Measurements from ENCODE around the gene PAN3.
A peak's percentile ranks its signal among the peaks of the same experiment; 100 is the strongest.
"Not testable (repeated sequence)": the region's sequence is repeated elsewhere in the genome, so short reads cannot be mapped to it uniquely, and the experiment has no call there.

The PAN3 gene

GRCh38 chr13:28137596-28137995 lies 749 bp upstream of the PAN3 start:
- peak; percentile 3 for DNase-seq

GRCh38 chr13:28138756-28139470 lies 568 bp downstream of the PAN3 start:
- DNase-seq = peak; percentile 85

GRCh38 chr13:28140433-28141125 lies 2.2 kb downstream of the PAN3 start:
- no peak for DNase-seq

GRCh38 chr13:28141542-28141941 lies 3.2 kb downstream of the PAN3 start:
- not testable (repeated sequence) for DNase-seq

- no peak for DNase-seq
These were observed 6.7 kb downstream of the PAN3 start for GRCh38 chr13:28145049-28145448.

GRCh38 chr13:28147495-28147894 lies 9.2 kb downstream of the PAN3 start:
- peak; percentile 6 for DNase-seq

- DNase-seq = no peak
These were observed 20.7 kb downstream of the PAN3 start for GRCh38 chr13:28159057-28159456.

- DNase-seq = no peak
These were observed 23.0 kb downstream of the PAN3 start for GRCh38 chr13:28161370-28161769.

- no peak for DNase-seq
These were observed 25.2 kb downstream of the PAN3 start for GRCh38 chr13:28163587-28163986.

- DNase-seq = no peak
These were observed 27.9 kb downstream of the PAN3 start for GRCh38 chr13:28166257-28166656.

GRCh38 chr13:28171266-28171665 lies 32.9 kb downstream of the PAN3 start:
- DNase-seq = no peak

GRCh38 chr13:28172947-28173346 lies 34.6 kb downstream of the PAN3 start:
- no peak for DNase-seq

GRCh38 chr13:28173793-28174192 lies 35.4 kb downstream of the PAN3 start:
- no peak for DNase-seq

GRCh38 chr13:28177327-28177726 lies 39.0 kb downstream of the PAN3 start:
- DNase-seq = no peak

GRCh38 chr13:28177877-28178276 lies 39.5 kb downstream of the PAN3 start:
- no peak for DNase-seq

- no peak for DNase-seq
These were observed 41.6 kb downstream of the PAN3 start for GRCh38 chr13:28179974-28180373.

- no peak for DNase-seq
These were observed 43.1 kb downstream of the PAN3 start for GRCh38 chr13:28181413-28181812.

GRCh38 chr13:28185256-28185655 lies 46.9 kb downstream of the PAN3 start:
- no peak for DNase-seq

GRCh38 chr13:28199089-28199488 lies 60.7 kb downstream of the PAN3 start:
- no peak for DNase-seq

GRCh38 chr13:28204043-28204442 lies 65.7 kb downstream of the PAN3 start:
- no peak for DNase-seq

GRCh38 chr13:28204690-28205443 lies 66.5 kb downstream of the PAN3 start:
- DNase-seq = peak; percentile 56

GRCh38 chr13:28218679-28219078 lies 80.3 kb downstream of the PAN3 start:
- DNase-seq = no peak

- DNase-seq = no peak
These were observed 81.2 kb downstream of the PAN3 start for GRCh38 chr13:28219408-28220099.

Measured in activated CD4-positive, alpha-beta T cell treated with anti-CD3 and anti-CD28 coated beads, Interleukin-2, amount 50 U/mL, for 16 hours (primary cell).